Mucosa of descending colon (tissue), 3 donors: ENCODE data around the gene SUSD3. TPM values are rescaled to one million over a fixed set of nuclear protein-coding genes. Genes with fewer than 3 reads are reported as not detected.

Experiments
- ATAC-seq: fragments of 200-7000 bp; cut with Tn5 transposase; one replicate; pipeline ENCODE4 v1.9.1; 2020; ENCODE audit warnings: mild to moderate bottlenecking, moderate library complexity
- DNase-seq, 3 donors: peaks; one replicate each; pipeline ENCODE4 v3.0.0-alpha.2; 2020
- H3K36me3 ChIP-seq: fragments of 200-600 bp; one replicate; pipeline ENCODE4 v1.8.0; 2021; ENCODE audit warnings: low read depth, mild to moderate bottlenecking
- H3K4me1 ChIP-seq: fragments of 200-600 bp; one replicate; pipeline ENCODE4 v1.8.0; 2021; ENCODE audit warnings: low read depth, mild to moderate bottlenecking
- H3K4me3 ChIP-seq: fragments of 200-600 bp; one replicate; pipeline ENCODE4 v1.8.0; 2021; ENCODE audit warnings: mild to moderate bottlenecking
- H3K9me3 ChIP-seq: fragments of 200-600 bp; one replicate; pipeline ENCODE4 v1.8.0; 2021; ENCODE audit warnings: mild to moderate bottlenecking
- CTCF ChIP-seq: fragments of 200-600 bp; IDR thresholded peaks from one replicate; pipeline ENCODE4 v1.8.0; 2022; ENCODE audit warnings: antibody characterized with exemption, mild to moderate bottlenecking
- intact Hi-C, 2 donors: fragments of 100-400 bp; cut with DNase I in 1 of 2; cut with micrococcal nuclease in 1 of 2; formaldehyde crosslinking; loops; one replicate each; pipeline versions ENCODE4 v1.11.0 to v1.11.1; 2022; cut with DNase I, micrococcal nuclease
- total RNA-seq, 3 donors: library from RNA; stranded (reverse); fragmentation: NEBNext Ultra II Directional in 2 of 3; extraction: Animal tissue kit (Norgen Biotek cat#: 25700) in 2 of 3; gene quantifications; one replicate each; pipeline versions ENCODE4 v1.2.1 to v1.2.4, GENCODE V29; 2021 to 2023
- donor health status: DM: no; HTN: no; CAD: no; lungs with moderate emphysema.
- donor health status: DM: no; HTN: no; CAD: no.
- donor health status: DM: no; HTN: yes; CAD: no.

Gene SUSD3
- total RNA-seq, 3 donors from 2014 or later, result 1.2 to 2.5 (median 1.8) TPM

GRCh38 chr9:93089481-93089991 lies 31.0 kb downstream of the SUSD3 start:
- no peaks in the 10 kb centered on the region for H3K36me3 ChIP-seq
- TF ChIP-seq CTCF, result no peak
- intact Hi-C loops, result no loop called here
- ATAC-seq (no peak), DNase-seq (peak in 2 of 3 donors; percentile 21 to 22)
- no peak overlapping the region for H3K4me3 ChIP-seq
- H3K4me1 ChIP-seq, result peaks cover 16% of the 10 kb centered on the region
- H3K9me3 ChIP-seq, result no peaks in the 10 kb centered on the region

GRCh38 chr9:93090091-93090655 lies 31.7 kb downstream of the SUSD3 start:
- peak in 2 of 3 donors; percentile 3 to 7 for DNase-seq
- no peak for ATAC-seq
- no peaks in the 10 kb centered on the region for H3K36me3 ChIP-seq
- no peak overlapping the region for H3K4me3 ChIP-seq
- no peaks in the 10 kb centered on the region for H3K9me3 ChIP-seq
- H3K4me1 ChIP-seq, result peaks cover 21% of the 10 kb centered on the region
- TF ChIP-seq CTCF, result no peak
- intact Hi-C loops, result no loop called here

- no peaks in the 10 kb centered on the region for H3K9me3 ChIP-seq
- intact Hi-C loops, result no loop called here
- H3K4me3 ChIP-seq, result no peak overlapping the region
- DNase-seq (peak in 2 of 3 donors; percentile 21), ATAC-seq (no peak)
- no peaks in the 10 kb centered on the region for H3K36me3 ChIP-seq
- peaks cover 21% of the 10 kb centered on the region for H3K4me1 ChIP-seq
- TF ChIP-seq CTCF, result no peak
Measured at GRCh38 chr9:93091056-93091452, 32.6 kb downstream of the SUSD3 start.

DNA sequence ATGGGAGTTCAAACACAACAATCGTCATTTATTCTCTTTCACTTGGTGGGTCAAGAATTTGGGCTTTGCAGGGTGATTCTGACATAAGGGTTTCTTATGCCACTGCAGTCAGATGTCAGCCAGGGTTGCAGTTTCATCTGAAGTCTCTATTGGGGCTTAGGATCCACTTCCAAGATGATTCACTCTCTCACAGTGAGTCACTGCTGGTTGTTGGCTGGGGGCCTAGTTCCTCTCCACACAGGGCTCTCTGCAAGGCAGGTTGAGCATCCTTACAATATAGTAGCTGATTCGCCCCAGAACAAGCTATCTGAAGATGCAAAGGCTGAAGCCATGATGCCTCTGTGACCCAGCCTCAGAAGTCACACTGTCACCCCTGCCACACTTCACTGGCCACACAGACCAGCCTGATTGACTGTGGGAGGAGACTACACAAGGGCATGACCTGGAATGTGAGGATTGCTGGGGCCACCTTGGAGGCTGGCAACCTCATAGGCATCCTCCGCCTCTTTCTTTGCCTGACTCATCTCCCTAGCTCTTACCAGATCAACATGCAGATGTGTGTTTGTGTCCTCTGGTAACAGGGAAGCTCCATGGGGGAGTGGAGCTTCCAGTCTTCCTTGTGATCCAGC lies 33.1 kb downstream of the SUSD3 start:
- H3K36me3 ChIP-seq, result no peaks in the 10 kb centered on the region
- H3K4me1 ChIP-seq, result peaks cover 21% of the 10 kb centered on the region
- intact Hi-C loops, result no loop called here
- DNase-seq (peak in 2 of 3 donors; percentile 21 to 40), ATAC-seq (no peak)
- H3K9me3 ChIP-seq, result no peaks in the 10 kb centered on the region
- no peak for TF ChIP-seq CTCF
- H3K4me3 ChIP-seq, result no peak overlapping the region

DNA sequence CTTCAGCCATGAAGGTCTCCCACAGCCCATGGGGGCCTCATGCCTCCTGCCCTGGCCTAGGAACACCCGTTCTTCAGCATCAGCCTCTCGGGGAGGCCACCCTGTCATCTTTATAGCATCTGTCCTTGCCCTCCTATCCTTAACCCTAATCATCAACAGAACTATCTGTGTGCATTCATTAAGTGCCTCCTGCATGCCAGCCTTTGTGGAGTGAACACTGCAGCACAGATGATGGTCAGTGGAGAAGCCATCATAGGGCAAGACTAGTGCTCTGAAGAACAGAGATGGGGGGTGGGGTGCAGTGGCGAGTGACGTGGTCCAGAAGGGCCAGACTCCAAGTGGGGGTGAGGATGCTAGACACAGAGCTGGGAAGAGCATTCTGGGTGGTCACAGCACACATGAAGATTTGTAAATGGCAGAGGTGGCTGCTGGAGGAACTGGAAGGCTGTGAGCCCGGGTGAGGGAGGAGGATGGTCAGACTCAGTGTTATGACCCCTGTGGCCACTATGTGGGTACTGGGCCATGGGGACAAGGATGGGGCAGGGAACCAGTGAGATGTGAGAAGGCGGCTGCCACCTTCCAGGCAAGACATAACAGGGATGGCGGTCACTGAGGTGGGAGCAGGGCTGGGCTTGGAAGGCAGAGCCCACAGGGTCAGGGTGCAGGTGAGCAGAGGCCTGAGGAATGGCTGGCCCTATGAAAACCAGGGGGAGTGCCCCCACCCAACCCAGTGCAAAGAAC lies 33.9 kb downstream of the SUSD3 start:
- intact Hi-C loops, result no loop called here
- Histone ChIP-seq H3K9me3 (no peaks in the 10 kb centered on the region), H3K4me3 (no peak overlapping the region), H3K4me1 (peaks cover 29% of the 10 kb centered on the region), H3K36me3 (no peaks in the 10 kb centered on the region)
- ATAC-seq (no peak), DNase-seq (peak in 2 of 3 donors; percentile 24 to 55)
- TF ChIP-seq CTCF, result no peak
